GM18907 (cell line): ENCODE results near the gene ZFYVE16.
"Not testable (repeated sequence)": the region's sequence is repeated elsewhere in the genome, so short reads cannot be mapped to it uniquely, and the experiment has no call there.

Source experiments
- ATAC-seq: cut with Tn5 transposase; IDR thresholded peaks from one replicate; pipeline ENCODE4 v1.9.1; 2021; ENCODE audit warnings: mild to moderate bottlenecking, moderate library complexity; ENCODE audit not compliant: unreplicated experiment

The ZFYVE16 gene

GRCh38 chr5:80407735-80408483 lies at the start of gene ZFYVE16:
TSS of gene ZFYVE16 (plus strand) at chr5:80408064. CDS start at chr5:80434148, 26,084 bp downstream.
- ATAC-seq: peak; percentile 89

- ATAC-seq: no peak
Measured at GRCh38 chr5:80360914-80361444, 46.9 kb upstream of the ZFYVE16 start.

GRCh38 chr5:80364892-80365291 lies 43.0 kb upstream of the ZFYVE16 start:
- ATAC-seq: no peak

GRCh38 chr5:80368661-80369480 lies 39.0 kb upstream of the ZFYVE16 start:
- ATAC-seq: no peak

- no peak for ATAC-seq
Measured at GRCh38 chr5:80369521-80369920, 38.3 kb upstream of the ZFYVE16 start.

GRCh38 chr5:80370390-80370789 lies 37.5 kb upstream of the ZFYVE16 start:
- no peak for ATAC-seq

GRCh38 chr5:80372780-80373179 lies 35.1 kb upstream of the ZFYVE16 start:
- no peak for ATAC-seq

GRCh38 chr5:80374188-80374587 lies 33.7 kb upstream of the ZFYVE16 start:
- ATAC-seq: no peak

- ATAC-seq: no peak
Measured at GRCh38 chr5:80376557-80376956, 31.3 kb upstream of the ZFYVE16 start.

- no peak for ATAC-seq
Measured at GRCh38 chr5:80382488-80382887, 25.4 kb upstream of the ZFYVE16 start.

- no peak for ATAC-seq
Measured at GRCh38 chr5:80387063-80387768, 20.6 kb upstream of the ZFYVE16 start.

GRCh38 chr5:80389580-80389979 lies 18.3 kb upstream of the ZFYVE16 start:
- ATAC-seq: no peak

- ATAC-seq: not testable (repeated sequence)
Measured at GRCh38 chr5:80390413-80390812, 17.5 kb upstream of the ZFYVE16 start.

GRCh38 chr5:80391267-80391666 lies 16.6 kb upstream of the ZFYVE16 start:
- not testable (repeated sequence) for ATAC-seq

- peak; percentile 95 for ATAC-seq
Measured at GRCh38 chr5:80399526-80400239, 8.2 kb upstream of the ZFYVE16 start.

- ATAC-seq: not testable (repeated sequence)
Measured at GRCh38 chr5:80400368-80400767, 7.5 kb upstream of the ZFYVE16 start.

- ATAC-seq: no peak
Measured at GRCh38 chr5:80403782-80404181, 4.1 kb upstream of the ZFYVE16 start.

- peak; percentile 47 for ATAC-seq
Measured at GRCh38 chr5:80406980-80407734, 707 bp upstream of the ZFYVE16 start.

- ATAC-seq: peak; percentile 59
Measured at GRCh38 chr5:80408484-80409366, 861 bp downstream of the ZFYVE16 start.
